K562 (cell line): ENCODE data around the gene MAL. TPM values are rescaled to one million over a fixed set of nuclear protein-coding genes. Genes with fewer than 3 reads are reported as not detected.

Source experiments
- ATAC-seq: fragments of 200-7000 bp; cut with Tn5 transposase; 3 replicates; pipeline ENCODE4 v1.9.1; 2020; ENCODE audit warnings: moderate library complexity
- BruUV-seq: library from RNA; stranded (reverse); fragments of 400-500 nt; replicated peaks from 2 replicates; lab custom pipeline; 2021; lab: Mats Ljungman, UMichigan
- CTCF ChIA-PET: fragments of 300-600 bp; formaldehyde crosslinking; extraction: SDS; loops from one replicate; lab custom pipeline; 2021; ENCODE audit warnings: low intra/inter-chr PET ratio; lab: Yijun Ruan, JAX
- POLR2A ChIA-PET: fragments of 300-600, 350-650 bp; sonication (Branson Sonifier 250); formaldehyde crosslinking; extraction: SDS; loops from one replicate; lab custom pipeline; 2021; ENCODE audit warnings: antibody characterized with exemption, inconsistent platforms; lab: Yijun Ruan, JAX
- DNase-seq, 4 experiments: peaks; one replicate each; pipeline versions ENCODE4 v3.0.0 to v3.0.0-alpha.2; 2011 to 2018; ENCODE audit warnings: low spot score in 3 of 4, mixed read lengths in 3 of 4; ENCODE audit errors: extremely low read depth in 1 of 4
- FAIRE-seq: peaks from 2 replicates; lab custom pipeline; 2011; peaks lifted over from hg19 to GRCh38; lab: Jason Lieb, UNC
- H2AFZ ChIP-seq: 2 replicates; pipeline ENCODE4 v1.6.0; 2011; ENCODE audit warnings: low read depth, low read length, control low read depth, inconsistent platforms
- H3K27ac ChIP-seq: fragments of 200-600 bp; 3 replicates; pipeline ENCODE4 v1.8.0; 2011; ENCODE audit warnings: low read depth, mild to moderate bottlenecking, control low read depth, inconsistent platforms, low read length, moderate library complexity, mixed read lengths; ENCODE audit errors: extremely low read depth
- H3K27me3 ChIP-seq, 2 experiments: fragments of 300-600 bp in 1 of 2; 2 replicates in 1 of 2; 3 replicates in 1 of 2; pipeline versions ENCODE4 v1.6.0 to v1.8.0; 2011; ENCODE audit warnings: inconsistent platforms in 2 of 2, low read length in 2 of 2, mild to moderate bottlenecking in 1 of 2, mixed read lengths in 1 of 2, moderate library complexity in 1 of 2; ENCODE audit not compliant: control insufficient read depth in 2 of 2, insufficient read depth in 2 of 2
- H3K36me3 ChIP-seq: fragments of 300-600 bp; 3 replicates; pipeline ENCODE4 v1.8.0; 2011; ENCODE audit warnings: mild to moderate bottlenecking, low read length, inconsistent platforms; ENCODE audit not compliant: control insufficient read depth, insufficient read depth
- H3K4me1 ChIP-seq, 2 experiments: fragments of 200-600 bp in 1 of 2; replicated peaks in 1 of 2; 2 replicates in 1 of 2; 3 replicates in 1 of 2; pipeline versions ENCODE4 v1.5.1 to v1.8.0; 2011; ENCODE audit warnings: inconsistent platforms in 2 of 2, low read length in 2 of 2, mild to moderate bottlenecking in 1 of 2, mixed read lengths in 1 of 2, moderate library complexity in 1 of 2; ENCODE audit not compliant: control insufficient read depth in 2 of 2, insufficient read depth in 2 of 2
- H3K4me2 ChIP-seq: 2 replicates; pipeline ENCODE4 v1.6.1; 2011; ENCODE audit warnings: low read length, control low read depth, inconsistent platforms, mixed read lengths; ENCODE audit not compliant: insufficient read depth
- H3K4me3 ChIP-seq: fragments of 200-600 bp; sonication (generic), shearing (Covaris generic); 2 replicates; pipeline ENCODE4 v1.5.1; 2016; ENCODE audit warnings: control low read depth, inconsistent platforms
- H3K79me2 ChIP-seq: fragments of 200-600 bp; 3 replicates; pipeline ENCODE4 v1.8.0; 2011; ENCODE audit warnings: low read length, inconsistent platforms; ENCODE audit not compliant: control insufficient read depth, insufficient read depth
- H3K9ac ChIP-seq, 2 experiments: 2 replicates each; pipeline versions ENCODE4 v1.6.0 to v1.6.1; 2011; ENCODE audit warnings: low read depth in 2 of 2, low read length in 2 of 2, control low read depth in 1 of 2, inconsistent platforms in 1 of 2, mild to moderate bottlenecking in 1 of 2, mixed read lengths in 1 of 2; ENCODE audit not compliant: insufficient read depth in 1 of 2
- H3K9me1 ChIP-seq: one replicate; pipeline ENCODE4 v1.6.0; 2011; ENCODE audit warnings: inconsistent platforms, mild to moderate bottlenecking, low read length, moderate library complexity; ENCODE audit not compliant: control insufficient read depth, insufficient read depth
- H3K9me3 ChIP-seq: replicated peaks from 2 replicates; pipeline ENCODE4 v1.5.1; 2011; ENCODE audit warnings: low read depth, low read length, inconsistent platforms; ENCODE audit not compliant: control insufficient read depth, insufficient read depth
- H4K20me1 ChIP-seq: replicated peaks from 2 replicates; pipeline ENCODE4 v1.6.1; 2011; ENCODE audit warnings: low read length, inconsistent platforms, mixed read lengths; ENCODE audit not compliant: control insufficient read depth, insufficient read depth
- CSDE1 ChIP-seq, 2 experiments: fragments of 450-650 bp; IDR thresholded peaks; 2 replicates each; pipeline ENCODE4 v1.6.1; 2016; ENCODE audit warnings: mild to moderate bottlenecking in 1 of 2
- MCM2 ChIP-seq: fragments of 450-650 bp; IDR thresholded peaks from 2 replicates; pipeline ENCODE4 v1.6.1; 2017; ENCODE audit warnings: low read depth, mild to moderate bottlenecking
- POU5F1 ChIP-seq: fragments of 150-350 bp; IDR thresholded peaks from 2 replicates; pipeline ENCODE4 v1.6.1; 2014; ENCODE audit warnings: borderline replicate concordance, low read length, low read depth, mild to moderate bottlenecking; ENCODE audit not compliant: partially characterized antibody
- SPI1 ChIP-seq: IDR thresholded peaks from 2 replicates; pipeline ENCODE4 v1.6.1; 2011; ENCODE audit warnings: low read depth, low read length, control low read depth, borderline replicate concordance
- ZNF146 ChIP-seq: IDR thresholded peaks from one replicate; pipeline ENCODE4 v1.6.1; 2018; ENCODE audit warnings: missing compliant biosample characterization; ENCODE audit not compliant: unreplicated experiment
- ZNF507 ChIP-seq: conservative IDR thresholded peaks from 2 replicates; pipeline ENCODE4 v1.6.1; 2017; ENCODE audit warnings: missing genetic modification characterization, missing compliant biosample characterization
- WGBS: fragments of 100-300 bp; shearing (Covaris generic); methylation state at CpG from one replicate; pipeline ENCODE4 v1.1.6; 2016; ENCODE audit warnings: low coverage, mixed read lengths; ENCODE audit not compliant: insufficient coverage; ENCODE audit errors: missing lambda C conversion rate; 5-methylcytosine and 5-hydroxymethylcytosine counted together
- in situ Hi-C: fragments of 300-500 bp; cut with MboI; formaldehyde crosslinking; loops from 4 replicates; pipeline ENCODE4 v1.15.0; 2018; ENCODE audit warnings: inconsistent platforms, mixed read lengths
- intact Hi-C: fragments of 100-400 bp; cut with micrococcal nuclease; formaldehyde crosslinking; loops from 2 replicates; pipeline ENCODE4 v1.14.2; 2022
- polyA plus RNA-seq, 8 experiments: library from polyadenylated mRNA; depleted of rRNA in 4 of 8; stranded (reverse) in 5 of 8; unstranded in 3 of 8; fragments of >200 nt; fragmentation: Nextera tagmentation in 2 of 8; fragmentation: Illumina TruSeq in 1 of 8; extraction: Ambion mirVana in 2 of 8; extraction: Trizol in 1 of 8; gene quantifications; 2 replicates each; pipeline versions ENCODE4 v1.2.1 to v1.2.3, GENCODE V29; 2011 to 2014; ENCODE audit warnings: inconsistent platforms in 1 of 8, missing spikeins in 1 of 8
- total RNA-seq, 7 experiments: library from RNA; depleted of rRNA in 6 of 7; stranded (reverse); fragments of >200 nt in 6 of 7; fragmentation: Illumina TruSeq in 2 of 7; extraction: Trizol in 2 of 7; gene quantifications; 2 replicates each; pipeline versions ENCODE4 v1.2.1 to v1.2.3, GENCODE V29; 2011 to 2021; ENCODE audit warnings: low replicate concordance in 1 of 7

MAL gene
- total and polyA plus RNA-seq, 9 of the 15 experiments (the other 6 are each of a cell fraction or from before 2014, with no cell fraction given) = not detected

- ChIA-PET CTCF (no interaction called here), POLR2A (no interaction called here)
- no peak for DNase-seq
- no peak overlapping the region for H3K27ac ChIP-seq
- H3K9me3 ChIP-seq = no peaks in the 10 kb centered on the region
- no peaks in the 10 kb centered on the region for H3K4me1 ChIP-seq
- no TSS peak for BruUV-seq
- 0 out of 2 replicates have a peak, but pooled peaks cover 3% of the 10 kb centered on the region for H4K20me1 ChIP-seq
- no peak overlapping the region for H3K9ac ChIP-seq
- H3K36me3 ChIP-seq = no peaks in the 10 kb centered on the region
- no peaks in the 10 kb centered on the region for H3K79me2 ChIP-seq
- WGBS = 2% methylated on average over 15 of the region's 15 CpGs
- H3K9me1 ChIP-seq = no peaks in the 10 kb centered on the region
- H3K4me2 ChIP-seq = no peak overlapping the region
- in situ Hi-C loops = no loop called here
- intact Hi-C loops = no loop called here
- TF ChIP-seq MCM2 = no peak
- peak; percentile 88 for TF ChIP-seq SPI1
- no peak for TF ChIP-seq CSDE1 (IDR thresholded peaks at IDR 0.05)
- TF ChIP-seq ZNF146 = no peak
- no peak for ATAC-seq
- H3K27me3 ChIP-seq = peaks cover 0 to 18% of the 10 kb centered on the region in 2 experiments; a peak in 2 of 5 replicates
- H3K4me3 ChIP-seq = no peak overlapping the region
- no peak overlapping the region for H2AFZ ChIP-seq
- no peak for FAIRE-seq
Observed at GRCh38 chr2:94987074-94988020, 38.2 kb upstream of the MAL start.

GRCh38 chr2:94990956-94991355 lies 34.6 kb upstream of the MAL start:
- Histone ChIP-seq H3K79me2 (no peaks in the 10 kb centered on the region), H3K9ac (no peak overlapping the region), H3K4me1 (no peaks in the 10 kb centered on the region), H3K9me3 (no peaks in the 10 kb centered on the region), H3K27me3 (peaks cover 4 to 41% of the 10 kb centered on the region in 2 experiments; a peak in 3 of 5 replicates), H2AFZ (no peak overlapping the region), H3K36me3 (no peaks in the 10 kb centered on the region), H4K20me1 (0 out of 2 replicates have a peak, but pooled peaks cover 8% of the 10 kb centered on the region), H3K4me3 (no peak overlapping the region), H3K27ac (no peak overlapping the region), H3K9me1 (no peaks in the 10 kb centered on the region), H3K4me2 (no peak overlapping the region)
- FAIRE-seq = no peak
- ChIA-PET CTCF (no interaction called here), POLR2A (interaction anchor here (0.5 to 0.6 kb wide), 3 partner anchors 42 to 1073 kb away, joined by 3 read pairs; no protein-coding TSS in a partner anchor)
- TF ChIP-seq ZNF507 (no peak), POU5F1 (no peak)
- in situ Hi-C loops (no loop called here), intact Hi-C loops (no loop called here)
- DNase-seq = no peak
- no peak for ATAC-seq
- no TSS peak for BruUV-seq
